Glomerular visceral epithelial cell (primary cell): ENCODE data around the gene MYH13.

Source experiments
- DNase-seq: peaks from one replicate; pipeline ENCODE4 v3.0.0-alpha.2; 2016; ENCODE audit errors: extremely low spot score

MYH13 gene

DNA sequence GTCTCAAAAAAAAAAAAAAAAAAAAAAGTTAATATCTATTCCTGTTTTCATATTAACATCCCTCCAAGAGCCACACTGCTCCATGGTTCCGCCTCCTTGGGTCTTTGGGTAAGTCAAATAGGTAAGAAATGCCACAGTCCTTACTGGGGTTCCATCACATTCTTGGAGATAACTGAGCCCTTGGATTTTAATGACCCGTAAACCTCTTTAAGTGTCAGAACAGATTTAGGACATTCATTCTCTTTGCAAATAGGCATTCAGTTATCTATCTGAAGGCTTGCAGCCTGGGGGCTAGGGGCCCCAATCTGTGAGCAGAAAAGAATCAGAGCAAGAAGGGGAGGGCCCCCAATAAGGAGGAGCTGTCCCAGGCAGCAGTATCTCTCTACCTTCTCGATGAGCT, 28.0 kb downstream of the MYH13 start:
- no peak for DNase-seq

- no peak for DNase-seq
These were observed 33.8 kb downstream of the MYH13 start for GRCh38 chr17:10339051-10339450.

DNA sequence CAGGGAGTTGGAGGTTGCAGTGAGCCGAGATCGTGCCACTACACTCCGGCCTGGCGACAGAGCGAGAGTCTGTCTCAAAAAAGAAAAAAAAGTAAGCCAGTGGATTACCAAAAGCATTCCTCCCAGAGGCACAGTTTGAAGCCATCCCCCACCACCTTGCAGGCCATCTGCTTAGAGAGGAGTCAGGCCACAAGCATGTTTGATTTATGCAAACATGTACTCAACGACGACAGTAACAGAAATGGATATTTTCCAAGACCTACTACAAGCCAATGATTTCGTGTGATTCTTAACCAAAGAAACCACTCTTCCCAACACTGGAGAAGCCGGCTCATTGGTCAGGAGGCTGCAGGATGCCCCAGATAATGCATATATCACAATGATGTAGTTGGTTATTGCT, 34.8 kb downstream of the MYH13 start:
- DNase-seq: no peak

GRCh38 chr17:10337136-10337535, 35.7 kb downstream of the MYH13 start:
- no peak for DNase-seq

GRCh38 chr17:10336393-10336792, 36.4 kb downstream of the MYH13 start:
- no peak for DNase-seq

DNA sequence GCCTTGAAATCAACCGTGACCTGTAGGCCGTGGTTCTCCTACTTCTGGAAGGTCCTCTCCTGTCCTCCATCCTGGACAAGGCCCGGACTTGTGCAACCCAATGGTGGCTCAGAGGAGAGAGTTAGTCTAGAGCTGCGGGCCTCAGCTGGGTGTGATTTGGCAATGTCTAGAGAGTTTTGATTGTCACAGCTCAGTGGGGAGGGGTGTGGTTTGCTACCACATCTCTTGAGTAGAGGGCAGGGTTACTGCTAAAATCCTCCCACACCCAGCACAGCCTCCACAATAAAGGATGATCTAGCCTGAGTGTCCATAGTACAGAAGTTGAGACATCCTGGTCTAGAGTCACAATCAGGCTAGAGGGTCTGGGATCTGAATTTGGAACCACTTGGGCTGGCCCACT, 40.3 kb downstream of the MYH13 start:
- no peak for DNase-seq

- DNase-seq: no peak
These were observed 43.6 kb downstream of the MYH13 start for GRCh38 chr17:10328971-10329923.

DNA sequence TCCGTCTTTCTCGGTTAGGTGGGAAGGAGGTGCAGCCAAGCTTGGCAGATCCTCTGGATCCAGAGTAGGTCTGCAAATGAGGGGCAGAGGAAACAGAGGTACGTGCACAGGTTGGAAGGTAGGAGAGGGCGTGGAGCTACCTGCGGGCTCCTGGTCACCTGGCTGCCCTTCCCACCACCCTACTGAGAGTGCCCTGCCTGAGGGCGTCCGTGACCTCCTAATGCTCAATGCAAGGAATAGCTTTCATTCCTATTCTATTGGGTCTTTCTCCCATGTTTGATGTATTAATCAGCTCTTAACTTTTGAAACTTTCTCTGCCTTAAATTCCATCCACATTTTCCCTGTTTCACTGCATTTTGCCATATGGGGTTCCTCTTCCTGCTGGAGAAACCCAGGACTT, 44.6 kb downstream of the MYH13 start:
- no peak for DNase-seq

DNA sequence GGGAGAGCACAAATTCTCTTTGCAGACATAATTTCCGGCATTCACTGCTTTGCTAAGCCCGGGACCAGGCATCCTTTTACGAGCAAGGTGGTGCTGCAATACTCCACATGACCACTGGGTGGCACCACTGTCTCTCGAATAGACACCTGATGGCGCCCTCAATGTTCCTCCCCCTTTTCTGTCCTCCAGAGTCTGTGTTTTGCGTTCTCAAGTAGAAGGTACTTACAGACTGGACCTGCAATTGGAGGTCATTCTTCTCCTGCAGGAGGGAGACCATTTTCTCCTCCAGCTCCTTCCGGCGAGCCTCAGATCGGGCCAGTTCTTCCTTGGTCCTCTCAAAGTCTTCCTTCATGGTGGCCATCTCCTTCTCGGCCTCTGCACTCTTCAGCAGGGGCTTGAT, 45.2 kb downstream of the MYH13 start:
- peak; percentile 29 for DNase-seq

- DNase-seq: no peak
These were observed 47.6 kb downstream of the MYH13 start for GRCh38 chr17:10325031-10325695.

DNA sequence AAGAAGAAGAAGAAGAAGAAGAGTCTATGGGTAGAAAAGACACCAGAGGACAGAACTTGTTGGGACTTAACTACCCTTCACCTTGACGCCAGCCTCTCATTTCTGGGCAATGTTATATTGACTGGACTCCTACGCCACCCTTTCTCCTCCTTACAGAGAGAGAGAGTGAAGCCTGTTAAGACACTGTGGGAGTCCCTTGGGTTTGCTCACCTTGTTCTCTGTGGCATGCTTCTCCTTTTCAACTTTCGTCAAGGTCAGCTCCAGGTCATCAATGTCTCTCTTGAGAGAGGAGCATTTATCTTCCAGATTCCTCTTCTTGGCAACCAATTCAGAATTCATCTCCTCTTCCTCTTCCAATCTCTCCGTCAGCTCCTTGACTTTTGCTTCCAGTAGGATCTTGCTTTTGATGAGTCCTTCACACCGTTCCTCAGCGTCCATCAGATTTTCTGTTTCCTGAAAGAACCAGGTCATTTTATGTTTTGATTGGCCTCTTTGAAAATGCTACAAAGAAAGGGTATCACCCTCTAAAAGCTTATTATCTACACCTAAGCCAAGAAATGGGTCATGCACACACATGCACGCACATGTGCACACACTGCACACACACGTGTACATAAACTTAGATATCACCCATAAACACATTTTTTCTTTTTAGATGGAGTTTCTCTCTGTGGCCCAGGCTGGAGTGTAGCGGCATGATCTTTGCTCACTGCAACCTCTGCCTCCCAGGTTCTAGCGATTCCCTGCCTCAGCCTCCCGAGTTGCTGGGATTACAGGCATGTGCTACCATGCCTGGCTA, 48.8 kb downstream of the MYH13 start:
- DNase-seq: no peak

DNA sequence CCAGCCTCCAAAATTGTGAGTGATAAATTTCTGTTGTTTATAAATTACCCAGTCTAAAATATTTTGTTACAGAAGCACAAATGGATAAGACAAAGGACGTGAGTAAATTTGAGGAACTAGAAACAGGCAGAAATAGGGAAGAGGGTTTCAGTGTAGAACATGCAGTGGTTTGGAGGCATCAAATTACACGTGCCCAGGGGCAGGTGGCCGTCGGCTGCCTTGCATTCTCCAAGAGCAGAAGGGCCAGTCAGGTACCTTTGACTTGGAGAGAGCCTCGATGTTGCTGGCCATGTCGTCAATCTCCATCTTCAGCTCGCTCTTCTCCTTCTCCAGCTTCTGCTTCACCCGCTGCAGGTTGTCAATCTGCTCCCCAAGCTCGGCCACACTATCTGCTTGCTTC, 54.3 kb downstream of the MYH13 start:
- no peak for DNase-seq

GRCh38 chr17:10317543-10317834, 55.3 kb downstream of the MYH13 start:
- no peak for DNase-seq

DNA sequence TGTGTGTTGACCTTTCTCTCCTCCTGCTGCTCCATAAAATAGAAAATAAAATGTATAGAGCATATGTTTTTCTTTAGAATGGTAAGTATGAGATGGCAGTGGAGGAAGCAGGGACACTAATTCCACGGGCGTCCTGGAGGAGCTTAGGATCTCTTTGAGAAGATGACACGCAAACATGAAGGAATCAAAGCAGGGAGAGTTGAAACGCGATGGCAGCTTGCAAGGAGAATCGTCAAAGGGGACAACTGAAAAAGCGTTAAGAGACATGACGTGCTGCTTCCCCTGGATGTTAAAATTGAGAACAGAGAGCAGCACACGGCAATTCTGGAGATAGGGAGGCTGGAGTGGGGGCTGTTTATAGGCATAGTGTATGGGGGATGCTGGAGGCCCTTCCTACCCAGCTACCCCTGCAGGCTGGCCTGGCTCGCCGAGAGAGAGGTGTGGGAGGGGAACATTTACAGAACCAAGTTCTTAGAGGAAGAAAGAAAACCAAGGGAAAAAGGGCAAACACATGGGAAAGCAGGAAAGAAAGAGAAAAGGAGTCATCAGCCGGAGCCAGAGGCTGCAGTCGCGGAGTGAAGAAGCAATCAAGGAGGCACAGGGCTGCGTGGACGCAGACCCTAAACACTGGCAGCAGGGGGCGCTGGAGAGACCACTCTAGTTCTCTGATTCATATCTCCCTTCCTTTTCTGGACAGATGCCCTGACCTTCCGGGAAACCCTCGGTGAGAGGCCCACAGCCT, 55.8 kb downstream of the MYH13 start:
- DNase-seq: no peak

DNA sequence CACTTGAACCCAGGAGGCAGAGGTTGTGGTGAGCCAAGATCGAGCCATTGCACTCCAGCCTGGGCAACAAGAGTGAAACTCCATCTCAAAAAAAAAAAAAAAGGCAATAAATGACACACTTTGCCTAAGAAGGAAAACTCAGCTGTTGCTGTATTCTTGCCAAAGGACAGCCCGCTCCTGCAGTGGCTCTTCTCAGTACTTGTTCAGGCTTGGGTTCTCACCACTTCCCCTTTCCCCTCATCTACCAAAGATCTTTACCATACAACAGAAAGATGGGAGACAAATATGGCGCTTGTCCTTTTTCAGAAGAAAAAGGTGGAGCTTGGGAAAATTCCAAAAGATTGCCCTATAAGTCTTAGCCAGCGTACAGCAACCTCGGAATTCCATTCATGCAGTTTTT, 58.5 kb downstream of the MYH13 start:
- DNase-seq: no peak

DNA sequence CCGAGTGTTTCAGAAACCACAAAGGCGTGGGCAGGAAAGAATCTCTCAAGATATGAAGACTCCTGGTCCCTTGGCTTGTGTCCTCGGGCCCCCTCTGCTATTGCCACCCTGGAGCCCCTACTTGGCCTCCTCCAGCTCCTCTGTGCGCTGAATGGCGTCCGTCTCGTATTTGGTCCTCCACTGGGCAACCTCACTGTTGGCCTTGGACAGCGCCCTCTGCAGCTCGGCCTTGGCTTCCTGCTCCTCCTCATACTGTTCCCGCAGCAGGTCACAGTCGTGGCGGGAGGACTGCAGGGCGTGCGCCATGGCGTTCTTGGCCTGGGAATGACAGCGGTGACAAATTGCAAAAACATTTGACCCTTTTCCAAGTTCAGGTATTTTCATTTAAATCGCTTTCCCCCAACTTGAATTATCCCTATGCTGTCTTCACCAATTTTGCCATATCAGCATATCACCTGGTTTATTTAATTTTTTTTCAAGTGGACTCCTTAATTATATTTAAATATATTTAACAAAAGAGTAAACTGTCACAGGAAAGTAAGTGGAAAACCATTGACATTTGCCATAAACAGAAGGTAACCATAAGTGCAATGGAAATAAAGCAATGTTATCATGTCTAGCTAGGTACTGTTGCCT, 59.7 kb downstream of the MYH13 start:
- no peak for DNase-seq

GRCh38 chr17:10311131-10311530, 61.7 kb downstream of the MYH13 start:
- no peak for DNase-seq

- DNase-seq: no peak
These were observed 63.5 kb downstream of the MYH13 start for GRCh38 chr17:10309003-10309974.

DNA sequence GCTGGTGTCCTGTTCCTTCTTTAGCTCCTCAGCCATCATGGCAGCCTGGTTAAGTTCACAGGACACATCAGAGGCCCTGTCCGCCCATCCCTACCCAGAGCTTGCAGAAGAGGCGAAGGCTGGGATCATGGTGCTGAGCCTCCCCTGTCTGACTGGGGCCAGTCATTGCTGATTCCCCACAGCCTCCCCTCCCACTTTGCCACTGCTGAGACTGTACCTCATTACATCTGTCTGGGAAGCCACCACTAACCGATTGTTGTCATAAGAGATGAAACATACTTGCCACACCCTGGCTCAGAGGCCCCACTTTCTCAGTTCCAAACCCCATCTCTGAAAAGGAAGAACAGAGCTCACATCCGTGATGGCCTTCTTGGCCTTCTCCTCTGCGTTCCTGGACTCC, 66.2 kb downstream of the MYH13 start:
- DNase-seq: no peak

DNA sequence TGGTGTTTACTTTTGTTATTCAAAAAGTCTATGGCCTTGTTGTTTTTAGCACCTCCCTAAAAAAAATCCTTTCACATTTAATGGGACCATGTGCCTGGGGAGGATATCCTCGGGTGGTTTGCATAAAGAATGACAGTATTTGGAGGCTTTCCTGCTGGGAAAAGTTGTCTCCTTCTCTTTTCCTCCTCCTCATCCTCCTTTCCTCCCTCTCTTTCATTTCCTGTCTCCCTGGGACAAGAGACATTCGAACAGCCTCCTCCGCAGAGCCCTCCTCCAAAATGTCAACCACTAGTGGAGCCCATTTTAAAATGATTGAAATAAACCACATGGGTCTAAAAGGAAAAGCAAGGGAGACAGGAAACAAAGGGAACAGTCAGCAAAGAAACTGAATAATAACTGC, 67.4 kb downstream of the MYH13 start:
- no peak for DNase-seq
